ENCODE data around the gene MAN2A1.

- TF ChIP-seq EZH2 (IDR thresholded peaks at IDR 0.05; ENCODE audit: low read length, unreplicated experiment) (no peak), CTCF (conservative IDR thresholded peaks at IDR 0.05; ENCODE audit: low read depth, low read length) (no peak), EZH2phosphoT487 (IDR thresholded peaks at IDR 0.05; ENCODE audit: borderline replicate concordance, low read length) (no peak)
Observed at GRCh38 chr5:109748546-109748945, 58.8 kb downstream of the MAN2A1 start.
